HG02798 (cell line): ENCODE measurements around the gene TKTL1.
A peak's percentile ranks its signal among the peaks of the same experiment; 100 is the strongest.

Experiments
- ATAC-seq: cut with Tn5 transposase; IDR thresholded peaks from one replicate; pipeline ENCODE4 v1.9.1; 2021; ENCODE audit warnings: mild to moderate bottlenecking; ENCODE audit not compliant: unreplicated experiment, poor library complexity

The TKTL1 gene

DNA sequence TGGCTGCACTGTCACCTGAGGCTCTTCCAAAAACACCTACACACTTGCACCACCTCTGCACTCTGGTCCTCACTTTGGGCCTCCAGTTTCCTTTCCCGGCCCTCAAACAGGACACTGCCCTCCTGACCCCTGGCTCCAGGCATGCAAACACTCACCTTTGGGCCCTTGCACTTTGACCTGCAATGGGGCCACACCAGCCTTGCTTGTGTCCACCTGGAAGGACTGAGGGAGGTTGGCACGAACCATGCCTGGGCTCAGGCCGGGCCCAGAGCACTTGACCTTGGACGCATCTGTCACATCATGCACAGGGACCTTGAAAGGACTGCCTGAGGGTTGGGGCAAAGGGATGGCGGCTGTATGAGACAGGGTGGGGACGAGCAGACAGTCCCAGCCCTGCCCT lies 63.2 kb downstream of the TKTL1 start:
- ATAC-seq, result no peak

DNA sequence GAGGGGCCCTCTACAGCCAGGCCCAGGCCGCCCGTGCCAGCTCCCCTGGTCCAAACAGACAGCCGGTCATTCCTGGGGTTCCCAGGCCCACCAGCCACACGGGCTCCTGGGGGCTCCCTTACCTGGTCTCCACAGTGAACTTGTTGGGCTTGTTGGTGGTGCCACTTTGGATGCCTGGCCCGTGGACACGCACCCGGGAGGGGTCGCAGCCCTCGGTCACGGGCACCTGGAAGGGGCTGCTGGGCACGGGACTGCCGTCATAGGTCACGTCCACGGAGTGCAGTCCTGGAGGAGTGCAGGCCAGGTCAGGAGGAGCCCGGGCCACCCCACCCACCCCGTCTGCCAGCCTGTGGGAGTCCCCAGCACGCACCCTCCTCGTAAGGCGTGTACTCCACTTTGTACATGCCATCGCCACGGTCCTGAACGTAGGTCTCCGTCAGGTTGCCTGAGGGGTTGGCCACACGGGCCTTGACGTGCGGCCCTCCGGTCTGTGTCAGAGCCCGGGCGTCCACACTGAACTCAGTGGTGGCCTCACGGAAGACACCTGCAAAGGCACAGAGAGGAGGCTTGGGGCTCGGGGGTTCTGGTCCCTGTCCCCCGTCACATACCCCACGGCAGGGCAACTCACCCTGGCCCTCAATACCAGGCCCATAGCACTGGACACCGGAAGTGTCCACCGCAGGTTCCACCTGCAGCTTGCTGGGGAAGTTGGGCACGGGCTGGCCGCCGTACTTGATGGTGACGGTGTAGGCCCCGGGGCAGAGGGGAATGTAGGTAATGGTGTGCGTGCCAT lies 64.0 kb downstream of the TKTL1 start:
- no peak for ATAC-seq

GRCh38 chrX:154360155-154360713 lies 64.6 kb downstream of the TKTL1 start:
- ATAC-seq, result no peak

GRCh38 chrX:154362085-154362742 lies 66.6 kb downstream of the TKTL1 start:
- ATAC-seq, result no peak

DNA sequence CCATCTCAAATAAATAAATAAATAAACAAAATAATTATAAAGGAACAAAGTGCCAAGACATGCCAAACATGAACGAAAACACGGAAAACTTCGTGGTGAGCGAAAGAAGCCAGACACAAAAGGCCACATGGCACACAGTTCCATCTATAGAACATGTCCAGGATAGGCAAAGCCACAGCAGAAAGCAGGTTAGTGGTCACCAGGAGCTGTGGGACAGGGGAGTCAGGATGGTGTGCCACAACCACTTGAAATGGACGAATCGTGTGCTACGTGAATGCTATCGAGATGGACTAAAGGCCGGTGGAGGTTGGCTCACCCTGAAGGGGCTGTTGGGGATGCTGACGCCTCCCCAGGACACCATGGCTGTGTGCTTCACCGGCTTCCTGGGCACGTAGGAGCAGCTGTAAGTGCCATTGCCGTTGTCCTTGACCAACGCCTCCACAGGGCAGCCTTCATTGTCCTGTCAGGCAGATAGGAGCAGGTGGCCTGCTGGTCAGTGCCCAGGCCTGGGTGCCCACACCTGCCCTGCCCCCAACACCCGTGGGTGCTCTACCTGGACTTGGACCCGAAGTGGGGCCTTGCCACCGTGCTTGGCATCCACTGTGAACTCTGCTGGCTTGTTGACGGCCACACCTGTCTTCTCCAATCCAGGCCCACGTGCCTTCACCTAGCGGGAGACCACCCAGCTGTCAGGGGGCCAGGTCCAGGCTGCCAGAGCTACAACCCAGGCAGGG lies 68.3 kb downstream of the TKTL1 start:
- no peak for ATAC-seq

DNA sequence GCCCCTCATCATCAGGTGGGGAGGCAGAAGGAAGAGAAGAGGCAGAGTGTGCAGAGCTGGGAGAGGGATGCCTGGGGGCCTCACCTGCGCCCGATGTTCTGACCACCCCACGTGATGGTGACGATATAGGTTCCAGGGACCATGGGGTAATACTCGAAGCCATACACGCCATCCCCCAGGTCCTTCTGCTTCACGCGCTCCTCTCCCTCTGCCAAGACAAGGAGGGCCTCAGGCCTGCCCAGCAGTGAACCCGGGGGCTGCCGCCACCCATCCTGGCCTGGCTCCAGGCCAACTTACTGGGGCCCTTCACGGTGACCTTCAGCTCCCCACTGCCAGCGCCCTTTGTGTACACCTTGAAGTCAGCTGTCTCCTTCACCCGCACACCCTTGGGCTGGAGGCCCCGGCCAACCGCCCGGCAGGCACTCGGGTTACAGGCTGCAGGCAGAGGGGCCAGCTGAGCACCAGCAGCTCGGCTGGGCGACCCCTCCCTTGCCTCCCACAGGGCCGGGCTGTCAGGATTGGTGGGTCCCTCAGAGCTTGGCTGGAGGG lies 69.5 kb downstream of the TKTL1 start:
- no peak for ATAC-seq

DNA sequence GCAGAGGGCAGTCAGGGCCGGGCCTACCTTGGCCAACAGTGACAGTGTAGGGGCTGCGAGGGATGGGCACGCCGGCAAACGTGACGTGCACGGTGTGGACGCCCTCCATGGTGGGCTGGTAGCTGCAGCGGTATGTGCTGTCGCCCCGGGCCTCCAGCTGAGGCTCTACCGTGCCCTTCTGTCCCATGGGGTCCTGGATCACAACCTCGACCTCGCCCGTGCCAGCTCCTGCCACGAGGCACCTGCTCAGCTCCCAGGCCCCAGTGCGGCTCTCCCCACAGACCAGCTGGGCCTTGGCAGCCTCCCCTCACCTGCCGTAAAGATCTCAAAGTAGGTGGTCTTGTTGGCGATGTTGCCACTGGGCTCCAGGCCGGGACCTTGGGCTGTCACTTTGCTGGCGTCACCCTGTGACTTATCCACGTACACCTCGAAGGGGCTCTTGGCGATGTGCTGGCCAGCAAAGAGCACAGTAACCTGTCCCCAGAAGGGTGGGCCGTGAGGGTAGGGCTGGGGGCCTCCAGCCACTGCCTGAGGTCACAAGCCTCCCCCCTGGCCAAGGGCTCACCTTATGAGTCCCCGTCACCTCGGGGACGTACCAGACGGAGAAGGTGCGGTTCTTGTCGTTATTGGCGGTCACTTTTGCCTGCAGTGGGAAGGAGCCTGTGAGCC lies 70.5 kb downstream of the TKTL1 start:
- ATAC-seq, result no peak

GRCh38 chrX:154366666-154367055 lies 71.1 kb downstream of the TKTL1 start:
- ATAC-seq, result no peak

DNA sequence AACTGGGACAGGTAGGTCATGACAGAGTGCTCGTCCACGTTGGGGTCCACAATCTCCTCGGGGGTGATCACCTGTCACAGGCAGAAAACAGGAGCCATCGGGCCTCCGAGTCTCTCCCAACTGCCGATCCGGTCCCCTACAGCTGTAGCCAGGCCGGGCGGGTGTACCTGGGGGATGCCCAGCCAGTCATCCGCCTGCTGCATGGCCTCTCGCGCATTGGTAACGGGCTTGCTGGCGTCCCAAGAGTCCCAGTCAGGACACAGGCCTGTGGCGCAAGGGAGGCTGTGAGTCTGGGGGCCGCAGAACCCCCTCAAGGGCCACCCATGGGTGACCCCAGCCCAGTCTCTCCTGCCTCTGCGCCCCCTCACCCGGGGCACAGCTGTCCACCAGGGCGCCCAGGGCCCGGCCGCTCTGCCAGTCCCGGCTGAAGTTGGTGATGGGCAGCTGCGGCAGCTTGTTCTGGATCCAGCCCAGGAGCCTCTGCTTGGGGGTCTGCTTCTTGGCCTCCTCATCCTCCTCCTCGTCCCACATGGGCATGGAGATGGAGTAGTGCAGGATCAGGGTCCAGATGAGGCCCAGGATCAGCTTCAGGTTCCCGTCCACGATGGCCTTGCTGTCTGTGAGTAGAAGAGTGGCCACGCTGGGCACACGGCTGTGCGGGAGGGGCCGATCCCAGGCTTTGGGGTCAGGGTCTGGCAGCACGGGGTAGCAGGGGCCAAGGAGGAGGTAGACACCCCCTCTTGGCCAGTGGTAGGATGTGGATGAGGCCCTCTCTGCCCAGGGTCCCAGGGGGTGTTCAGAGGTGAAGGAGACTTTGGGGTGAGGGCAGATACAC lies 72.1 kb downstream of the TKTL1 start:
- ATAC-seq, result no peak

DNA sequence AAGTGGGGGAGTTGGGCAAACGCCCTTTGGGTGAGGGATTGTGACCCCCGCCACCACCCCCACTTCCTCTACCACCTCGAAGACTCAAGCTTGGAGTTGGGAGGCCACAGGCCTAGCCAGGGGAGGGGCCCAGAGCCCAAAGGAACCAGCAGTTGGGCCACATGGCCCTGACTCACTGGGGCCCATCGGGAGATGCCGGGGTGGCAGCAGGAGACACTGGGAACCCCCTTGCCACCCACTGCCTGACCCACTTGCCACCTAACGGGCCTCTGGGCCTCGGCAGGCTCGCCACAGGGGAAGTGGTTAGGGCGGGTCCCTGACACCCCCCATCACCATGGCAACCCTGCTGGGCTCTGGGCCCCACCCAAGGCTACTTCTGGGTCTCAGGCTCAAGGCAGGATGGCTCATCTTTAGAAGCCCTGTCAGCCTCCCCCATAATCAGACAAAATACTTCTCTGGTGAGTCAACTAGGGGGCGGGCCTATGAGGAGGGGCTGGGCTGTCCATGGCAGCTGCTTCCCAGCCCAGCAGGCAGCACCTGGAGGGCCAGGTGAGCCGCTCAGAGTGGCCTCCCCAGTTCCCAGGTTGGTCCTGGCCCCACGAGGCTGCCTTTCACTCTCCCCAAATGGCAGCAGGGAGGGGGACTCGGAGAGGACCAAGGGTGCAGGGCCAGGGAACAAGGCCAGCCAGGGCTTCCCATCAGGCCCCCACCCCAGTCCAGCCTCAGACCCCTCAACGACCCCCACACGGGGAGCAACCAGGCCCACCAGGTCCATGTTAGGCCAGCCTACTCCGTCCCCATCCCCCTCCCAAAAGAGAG lies 73.2 kb downstream of the TKTL1 start:
- ATAC-seq, result no peak

- no peak for ATAC-seq
Measured at GRCh38 chrX:154369449-154370299, 74.1 kb downstream of the TKTL1 start.

GRCh38 chrX:154370300-154371016 lies 74.9 kb downstream of the TKTL1 start:
- no peak for ATAC-seq

DNA sequence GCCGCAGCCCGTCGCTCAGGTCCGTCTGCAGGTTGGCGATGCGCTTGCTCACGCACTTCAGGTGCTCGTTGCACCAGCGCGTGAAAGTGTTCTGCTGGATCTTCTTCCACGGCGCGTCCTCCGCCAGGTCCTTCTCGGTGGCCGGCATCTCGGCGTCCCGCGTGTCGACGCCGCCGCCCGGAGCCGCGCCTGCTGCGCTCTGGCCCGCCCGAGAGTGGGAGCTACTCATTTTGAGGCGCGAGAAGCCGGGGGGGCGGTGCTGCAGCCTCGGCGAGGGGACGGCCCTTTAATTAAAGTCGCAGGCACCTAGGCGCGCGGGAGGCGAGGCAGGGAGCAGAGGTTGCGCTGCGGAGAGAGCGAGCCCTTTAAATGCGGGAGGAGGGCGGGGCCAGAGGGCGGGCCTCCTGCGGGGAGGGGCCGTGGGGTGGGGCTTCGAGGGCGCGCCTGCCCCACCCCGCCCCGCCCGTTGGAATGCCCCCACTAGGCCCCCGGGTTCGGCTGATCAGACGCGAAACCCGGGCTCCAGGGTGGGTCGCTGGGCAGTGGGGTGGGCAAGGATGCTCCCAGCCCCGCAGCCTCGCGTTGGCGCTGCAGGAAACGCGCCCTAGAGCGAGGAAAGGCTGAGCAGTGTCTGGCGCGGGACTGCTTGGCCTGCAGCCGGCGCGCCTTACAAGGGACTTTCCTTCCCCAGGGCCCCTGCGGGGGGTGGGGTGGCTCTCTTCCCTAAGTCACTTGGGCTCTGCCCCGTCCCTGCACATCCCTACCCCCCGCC lies 75.6 kb downstream of the TKTL1 start:
- ATAC-seq, result peak; percentile 73

DNA sequence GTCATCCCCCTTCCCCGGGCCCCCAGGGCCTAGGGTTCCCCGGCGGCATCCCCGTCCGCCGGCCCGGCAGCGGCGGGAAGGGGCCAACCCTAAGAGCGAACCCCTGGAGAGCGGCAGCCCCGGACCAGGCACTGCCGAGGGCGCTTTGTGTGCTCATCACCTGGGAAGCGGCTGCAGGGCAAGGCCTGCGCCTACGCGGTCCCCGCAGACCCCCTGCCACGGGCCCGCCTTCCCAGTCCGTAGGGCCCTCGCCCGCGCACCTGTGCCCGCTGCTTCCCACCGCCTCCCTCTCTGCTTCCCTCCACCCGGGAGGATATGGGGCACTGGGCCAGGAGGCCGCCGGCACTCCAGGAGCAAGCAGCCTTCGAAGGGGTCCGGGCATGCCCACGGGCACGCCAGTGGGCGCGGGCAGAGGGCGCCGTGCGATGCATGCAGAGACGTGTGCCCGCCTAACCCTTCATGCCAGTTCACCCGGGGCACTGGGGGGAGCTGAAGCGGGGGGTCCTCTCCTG lies 76.2 kb downstream of the TKTL1 start:
- ATAC-seq, result peak; percentile 1

GRCh38 chrX:154372612-154373022 lies 77.0 kb downstream of the TKTL1 start:
- no peak for ATAC-seq
